A549 treated with dexamethasone at 1 μM for 4 hours (cell line): ENCODE measurements around the gene APPL1. TPM values are rescaled to one million over a fixed set of nuclear protein-coding genes. Genes with fewer than 3 reads are reported as not detected.

ENCODE experiments used
- total RNA-seq: library from RNA; stranded (reverse); fragments of 200-300 nt; extraction: Qiagen RNA extraction; gene quantifications from 5 replicates; pipeline ENCODE4 v1.2.3, GENCODE V29; 2022

The APPL1 gene
- 12.7 to 23.6 TPM (median 20.8 TPM) in 5 replicates for total RNA-seq

GRCh38 chr3:57227204-57227929 is at the start of gene APPL1:
Gene APPL1, plus strand, starts transcription at chr3:57227729. Its CDS starts 155 bp downstream, at chr3:57227884.

DNA sequence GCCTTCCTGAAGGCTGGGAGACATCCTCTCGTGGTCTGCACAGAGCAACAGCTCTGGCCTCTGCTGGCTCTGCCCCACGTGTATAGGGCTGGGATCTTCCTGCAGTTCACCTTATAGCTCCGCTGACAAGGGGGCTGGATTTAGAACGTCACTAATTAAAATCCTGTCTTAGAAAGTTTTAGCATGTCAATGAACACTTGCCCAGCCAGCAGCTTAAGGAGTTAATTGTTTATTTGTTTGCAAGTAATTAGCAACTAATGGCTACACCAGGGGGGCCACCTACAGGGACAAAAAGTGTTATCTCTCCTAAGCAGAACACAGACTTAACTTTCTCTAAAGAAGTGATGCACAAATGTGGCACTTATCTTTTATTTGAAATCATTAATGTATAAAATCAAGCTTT is 27.6 kb upstream of the APPL1 start, which contains the start of gene HESX1:
TSS of gene HESX1 (minus strand) at position 84 of the 403 bp plus-strand sequence. CDS start at position 24, 60 bp downstream.

GRCh38 chr3:57292159-57292896 is 64.8 kb downstream of the APPL1 start, which contains the start of gene ASB14:
Gene ASB14, minus strand, starts transcription at chr3:57292685. Its CDS starts 652 bp downstream, at chr3:57292033.

Other genes with a start within 250 kb of the APPL1 start
- 0.26 to 0.38 TPM (median 0.32 TPM) in 5 replicates for gene SPATA12, start 167.1 kb upstream of the APPL1 start, total RNA-seq
- 0.62 to 1.3 TPM (median 1.2 TPM) in 5 replicates for gene IL17RD, start 62.4 kb upstream of the APPL1 start, total RNA-seq
- 0.13 to 0.62 TPM (median 0.19 TPM) in 4 of 5 replicates, not detected in the other for gene HESX1, start 27.8 kb upstream of the APPL1 start, total RNA-seq
- gene ASB14, start 65.0 kb downstream of the APPL1 start, total RNA-seq = not detected in 5 replicates